Heart left ventricle (tissue), 13 donors: Measurements from ENCODE around the gene VDAC1.

Experiments used
- POLR2A ChIP-seq, 2 donors: fragments of 450-650 bp; IDR thresholded peaks; one replicate each; pipeline ENCODE4 v1.6.1; 2017; ENCODE audit warnings: antibody characterized with exemption in 2 of 2, mild to moderate bottlenecking in 2 of 2, moderate library complexity in 2 of 2
- TF ChIP-seq, protein P1 (sequence below), 12 donors: fragments of 200-600 bp; sonication (generic) in 4 of 12; IDR thresholded peaks; one replicate each; pipeline versions ENCODE4 v1.5.0 to v1.8.0; 2018 to 2022; ENCODE audit warnings: antibody characterized with exemption in 12 of 12, mild to moderate bottlenecking in 5 of 12
- donor health status: ischemic (EF 13 %, LVEDD 7.1; RV severe dilation, severe dysfunction).
- donor health status: DM: no; HTN: yes; CAD: no.
- donor health status: DM: no; HTN: no; CAD: no.
- donor health status: ischemic (EF 25% LVEDD 6.9; RV normal size, moderate dysfunction).
- donor health status: ischemic (EF 25% LVEDD 5.7; RV mildly dilated, moderate dysfunction).
- donor health status: ischemic (EF 35%, LVEDD 5.7; RV mildly dilated, moderate dysfunction).
- donor health status: nonischemic (EF 11% LVEDD 7.7; RV severe dilation, severe dysfunction).
- donor health status: DM: yes; HTN: yes; CAD: no.
- donor health status: PGD.
- donor health status: ischemic (EF 29% LVEDD 5.4; RV normal size, mild dysfunction).
- donor health status: nonischemic (EF 23%, LVEDD 6.1; RV moderate dilation, normal function).

DNA sequence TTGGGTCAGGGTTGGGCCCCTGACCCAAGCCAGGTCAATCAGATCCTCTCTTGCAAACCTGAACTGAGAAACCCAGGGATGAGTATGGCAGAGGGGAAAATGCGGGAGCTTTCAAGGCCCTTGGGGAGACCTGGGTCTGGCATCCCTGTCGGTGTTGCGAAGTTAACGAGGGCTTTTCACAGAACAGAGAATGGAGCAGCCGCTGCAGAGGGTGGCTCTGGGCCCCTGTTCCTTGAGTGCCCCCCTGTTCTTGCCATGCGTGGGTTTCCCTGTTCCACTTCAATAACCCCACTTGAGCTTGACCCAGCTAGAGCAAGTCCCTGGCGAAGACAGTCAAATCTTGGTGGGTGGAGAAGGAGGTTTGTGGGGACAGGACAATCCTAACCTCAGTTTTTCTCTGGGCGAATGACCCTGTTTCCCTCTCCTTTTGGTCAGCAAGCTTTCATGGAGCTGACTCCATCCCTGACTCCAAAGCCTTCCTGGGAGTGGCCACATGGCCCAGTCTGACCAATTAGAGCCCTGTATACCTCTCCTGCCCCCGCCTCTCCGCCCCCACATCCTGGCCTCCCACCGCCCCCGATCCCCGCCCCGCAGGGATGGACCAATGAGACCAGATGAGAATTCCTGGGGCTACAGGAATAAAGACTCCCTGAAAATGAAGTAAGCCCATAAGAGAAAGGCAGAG lies 2.9 kb upstream of the VDAC1 start:
- TF ChIP-seq, protein P1, sequence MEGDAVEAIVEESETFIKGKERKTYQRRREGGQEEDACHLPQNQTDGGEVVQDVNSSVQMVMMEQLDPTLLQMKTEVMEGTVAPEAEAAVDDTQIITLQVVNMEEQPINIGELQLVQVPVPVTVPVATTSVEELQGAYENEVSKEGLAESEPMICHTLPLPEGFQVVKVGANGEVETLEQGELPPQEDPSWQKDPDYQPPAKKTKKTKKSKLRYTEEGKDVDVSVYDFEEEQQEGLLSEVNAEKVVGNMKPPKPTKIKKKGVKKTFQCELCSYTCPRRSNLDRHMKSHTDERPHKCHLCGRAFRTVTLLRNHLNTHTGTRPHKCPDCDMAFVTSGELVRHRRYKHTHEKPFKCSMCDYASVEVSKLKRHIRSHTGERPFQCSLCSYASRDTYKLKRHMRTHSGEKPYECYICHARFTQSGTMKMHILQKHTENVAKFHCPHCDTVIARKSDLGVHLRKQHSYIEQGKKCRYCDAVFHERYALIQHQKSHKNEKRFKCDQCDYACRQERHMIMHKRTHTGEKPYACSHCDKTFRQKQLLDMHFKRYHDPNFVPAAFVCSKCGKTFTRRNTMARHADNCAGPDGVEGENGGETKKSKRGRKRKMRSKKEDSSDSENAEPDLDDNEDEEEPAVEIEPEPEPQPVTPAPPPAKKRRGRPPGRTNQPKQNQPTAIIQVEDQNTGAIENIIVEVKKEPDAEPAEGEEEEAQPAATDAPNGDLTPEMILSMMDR (IDR thresholded peaks at IDR 0.05), result no peak
- no peak for TF ChIP-seq POLR2A (IDR thresholded peaks at IDR 0.05)
